Measurements from ENCODE around the gene GRIA4. TPM values are rescaled to one million over a fixed set of nuclear protein-coding genes. Genes with fewer than 3 reads are reported as not detected.

GRIA4 gene
- polyA plus RNA-seq, 2 of the 4 experiments (the other 2 are of a cell fraction) = not detected

- TF ChIP-seq BCL3 (IDR thresholded peaks at IDR 0.05) = no peak
- TF ChIP-seq CEBPB (IDR thresholded peaks at IDR 0.05) = no peak
- no peak for TF ChIP-seq CBX2 (IDR thresholded peaks at IDR 0.05; ENCODE audit: borderline replicate concordance, low read depth)
- TF ChIP-seq ZSCAN20 (CRISPR knock-in tag; IDR thresholded peaks at IDR 0.05) = no peak
Observed at GRCh38 chr11:105793092-105793491, 183.2 kb downstream of the GRIA4 start (continued).

GRCh38 chr11:105799263-105799662 lies 189.4 kb downstream of the GRIA4 start:
- 7% methylated on average over 2 of the region's 2 CpGs for WGBS (ENCODE audit: missing lambda C conversion rate)
- Histone ChIP-seq H3K27ac (no peak overlapping the region), H3K9me3 (no peaks in the 10 kb centered on the region), H3K4me1 (no peaks in the 10 kb centered on the region), H3K4me2 (no peak overlapping the region), H3K4me3 (no peak overlapping the region)
- DNase-seq (ENCODE audit: low read depth in 1 of 2, low spot score in 1 of 2) (no peak), FAIRE-seq (no peak), ATAC-seq (no peak)
- ChIA-PET POLR2A (no interaction called here), CTCF (no interaction called here)
- TF ChIP-seq NR3C1 (IDR thresholded peaks at IDR 0.05) (no peak), POLR2AphosphoS2 (conservative IDR thresholded peaks at IDR 0.05; ENCODE audit: low read length) (no peak), CHD2 (IDR thresholded peaks at IDR 0.05; ENCODE audit: low read length, partially characterized antibody) (no peak), CHD4 (IDR thresholded peaks at IDR 0.05; ENCODE audit: borderline replicate concordance) (no peak), TFCP2L1 (CRISPR knock-in tag; IDR thresholded peaks at IDR 0.05) (no peak), SREBF2 (IDR thresholded peaks at IDR 0.05) (no peak), NFE2L2 (conservative IDR thresholded peaks at IDR 0.05; ENCODE audit: low read length) (no peak), USF2 (IDR thresholded peaks at IDR 0.05) (no peak), RARB (CRISPR knock-in tag; IDR thresholded peaks at IDR 0.05) (no peak), EHF (CRISPR knock-in tag; IDR thresholded peaks at IDR 0.05) (no peak), RFX5 (IDR thresholded peaks at IDR 0.05) (no peak)

GRCh38 chr11:105799728-105800462 lies 190.0 kb downstream of the GRIA4 start:
- TF ChIP-seq TP53 (CRISPR knock-in tag; IDR thresholded peaks at IDR 0.05) (no peak), KDM1A (IDR thresholded peaks at IDR 0.05; ENCODE audit: low read depth) (no peak), CTCF (IDR thresholded peaks at IDR 0.05) (no peak), SREBF2 (IDR thresholded peaks at IDR 0.05) (no peak), NR3C1 (IDR thresholded peaks at IDR 0.05) (no peak), MAX (IDR thresholded peaks at IDR 0.05) (no peak), PHF8 (IDR thresholded peaks at IDR 0.05; ENCODE audit: borderline replicate concordance, low read depth) (no peak)
- no peak for ATAC-seq
- no peak for FAIRE-seq
- WGBS (ENCODE audit: missing lambda C conversion rate) = 53% methylated on average over 2 of the region's 2 CpGs
- no peaks in the 10 kb centered on the region for H3K9me3 ChIP-seq
- no peak for DNase-seq (ENCODE audit: low read depth in 1 of 2, low spot score in 1 of 2)
- H3K4me3 ChIP-seq = no peak overlapping the region
- H3K27ac ChIP-seq = no peak overlapping the region
- H3K4me1 ChIP-seq = no peaks in the 10 kb centered on the region
- ChIA-PET CTCF (no interaction called here), POLR2A (no interaction called here)
- no peak overlapping the region for H3K4me2 ChIP-seq

Data from A549 (cell line).